ENCODE measurements around the gene KCNE2.
"Not testable (repeated sequence)": the region's sequence is repeated elsewhere in the genome, so short reads cannot be mapped to it uniquely, and the experiment has no call there.

KCNE2 gene

DNA sequence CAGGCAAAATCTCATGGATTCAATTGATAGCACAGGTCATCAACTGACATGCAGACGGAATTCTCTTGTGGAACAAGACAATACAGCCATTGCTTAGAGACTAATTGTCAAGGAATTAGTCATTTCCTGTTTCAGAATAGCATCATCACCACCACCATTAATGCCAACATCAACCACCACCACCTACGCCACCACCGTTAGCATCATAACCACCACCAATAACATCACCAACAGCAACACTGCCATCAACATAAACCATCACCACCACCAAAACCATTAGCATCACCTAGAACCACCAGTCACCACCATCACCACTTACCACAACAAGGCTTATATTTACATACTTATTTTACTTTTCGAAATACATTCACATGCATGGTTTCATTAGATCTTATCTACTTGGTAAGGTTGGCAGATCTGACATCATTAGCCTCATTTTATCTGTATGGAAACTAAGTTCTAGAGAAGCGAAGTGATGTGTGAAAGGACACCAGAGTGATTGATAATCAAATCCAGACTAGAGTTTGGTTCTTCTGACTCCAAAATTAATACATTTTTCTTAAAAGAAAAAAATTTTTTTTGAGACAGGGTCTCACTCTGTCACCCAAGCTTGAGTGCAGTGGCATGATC, 53.8 kb downstream of the KCNE2 start:
- DNase-seq: not testable (repeated sequence)
